ENCODE data around the gene FCRL5. TPM values are rescaled to one million over a fixed set of nuclear protein-coding genes. Genes with fewer than 3 reads are reported as not detected.

The FCRL5 gene
- total RNA-seq, 1 experiment from 2014 or later = not detected

DNA sequence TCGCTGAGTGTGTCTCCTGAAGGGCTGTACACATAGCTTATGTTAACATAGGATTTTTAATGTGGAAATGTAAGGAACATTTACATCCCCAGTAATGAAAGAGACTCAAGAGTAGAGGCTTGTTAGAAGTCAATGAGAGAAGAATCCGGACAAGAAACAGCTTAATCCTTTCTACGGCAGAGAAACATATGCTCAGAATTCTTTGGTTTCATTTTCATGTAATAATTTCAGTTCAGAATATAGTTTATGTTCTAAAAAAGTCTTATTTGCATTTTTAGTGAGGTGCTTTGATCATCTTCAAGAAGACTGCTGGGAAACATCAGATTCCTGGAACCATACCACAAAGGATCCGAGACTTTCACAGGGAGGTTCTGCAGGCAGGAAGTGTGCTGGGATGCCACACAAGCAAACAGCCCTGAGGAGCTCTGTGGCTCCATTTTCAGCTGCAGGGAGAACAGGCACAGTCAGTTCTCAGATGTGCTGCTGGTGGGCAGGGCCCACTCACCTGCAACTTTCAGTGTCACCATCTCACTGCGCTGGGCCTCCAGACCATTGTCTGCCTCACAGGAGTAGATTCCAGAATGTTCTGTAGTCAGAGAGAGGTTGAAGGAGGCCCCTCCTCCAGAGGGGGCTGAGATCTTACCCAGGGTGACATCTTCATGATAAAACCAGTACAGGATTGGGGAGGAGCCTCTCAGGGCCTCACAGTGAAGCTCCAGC is 28.4 kb downstream of the FCRL5 start:
- DNase-seq (ENCODE audit: low spot score) = no peak

DNA sequence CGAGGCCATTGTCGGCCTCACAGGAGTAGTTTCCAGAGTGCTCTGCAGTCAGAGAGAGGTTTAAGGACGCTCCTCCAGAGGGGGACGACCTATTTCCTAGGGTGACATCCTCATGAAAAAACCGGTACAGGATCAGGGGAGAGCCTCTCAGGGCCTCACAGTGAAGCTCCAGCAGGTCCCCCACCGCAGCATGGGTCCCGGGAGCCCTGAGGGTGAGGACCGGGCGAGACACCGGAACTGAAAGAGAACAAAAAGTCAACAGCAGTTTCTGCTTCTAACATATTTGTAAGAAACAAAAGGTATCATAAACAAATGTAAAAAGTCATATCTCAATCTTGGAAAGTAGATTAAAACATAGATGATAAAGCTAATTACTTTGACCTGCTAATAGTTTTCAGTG is 31.3 kb downstream of the FCRL5 start:
- no peak for DNase-seq (ENCODE audit: low spot score)

DNA sequence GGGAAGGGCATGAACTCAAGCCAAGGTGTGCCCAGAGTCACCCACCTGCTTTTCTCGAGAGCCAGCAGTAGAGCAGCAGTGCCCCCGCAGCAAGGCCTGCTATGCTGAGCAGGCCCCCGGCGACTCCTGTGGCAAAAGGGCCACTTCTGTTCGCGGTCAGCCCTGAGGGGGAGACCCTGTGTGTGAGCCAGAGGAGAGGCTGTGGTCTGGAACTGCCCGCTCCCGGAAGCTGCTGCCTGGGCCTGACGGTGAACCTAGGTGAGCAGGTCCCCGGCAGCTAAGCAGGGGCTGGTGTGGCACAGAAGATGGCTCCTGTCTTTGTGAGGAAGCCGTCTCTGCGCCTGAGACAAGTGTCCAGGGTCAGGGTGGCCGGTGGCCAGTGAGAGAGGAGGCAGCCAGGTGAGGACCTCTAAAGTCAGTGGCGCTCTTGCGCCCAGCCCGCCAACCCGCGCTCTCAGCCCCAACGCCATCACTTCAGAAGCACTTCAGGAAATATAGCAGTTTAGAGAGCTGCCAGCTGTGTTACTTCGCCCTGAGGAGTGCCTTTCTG is 31.9 kb downstream of the FCRL5 start:
- no peak for DNase-seq (ENCODE audit: low spot score)

- no peak for DNase-seq (ENCODE audit: low spot score)
These were observed 32.9 kb downstream of the FCRL5 start for GRCh38 chr1:157519451-157519850.

DNA sequence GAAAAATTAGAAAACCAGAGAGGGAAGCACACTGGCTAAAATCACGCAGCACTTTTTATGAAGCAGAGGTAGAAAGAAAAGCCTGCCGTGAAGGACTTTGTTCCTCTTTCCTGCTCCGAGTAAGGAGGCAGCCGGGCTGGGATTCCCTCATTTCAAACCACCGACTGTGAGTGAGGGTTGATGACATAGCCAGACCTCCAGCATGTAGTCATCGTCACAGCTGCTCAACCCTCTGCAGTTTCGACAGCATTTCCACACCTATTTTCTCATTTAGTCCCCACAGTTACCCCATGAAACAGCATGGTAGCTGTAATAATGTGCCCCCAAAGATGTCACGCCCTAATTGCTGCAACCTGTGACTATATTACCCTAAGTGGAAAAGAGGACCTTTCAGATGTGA is 35.3 kb downstream of the FCRL5 start:
- no peak for DNase-seq (ENCODE audit: low spot score)

DNA sequence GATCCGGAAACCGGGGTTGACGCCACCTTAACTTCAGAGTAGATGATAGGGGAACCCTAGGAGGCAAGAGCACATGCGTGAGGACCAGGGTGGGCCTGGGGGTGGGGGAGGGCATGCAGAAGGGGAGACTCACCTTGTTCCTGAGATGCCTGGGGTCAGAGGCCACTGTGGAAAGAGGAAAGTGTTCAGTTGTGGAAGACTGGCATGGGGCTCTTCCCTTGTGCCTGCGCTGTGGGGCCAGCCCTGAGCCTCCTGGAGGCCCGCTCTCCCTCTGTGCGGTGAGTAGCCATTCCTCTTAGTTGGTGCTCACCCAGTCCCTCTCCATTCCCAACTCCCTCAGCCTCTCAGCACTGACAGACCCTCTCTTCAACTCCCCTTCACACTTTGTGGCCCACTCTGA is 36.6 kb downstream of the FCRL5 start:
- DNase-seq (ENCODE audit: low spot score) = no peak

- no peak for DNase-seq (ENCODE audit: low spot score)
These were observed 37.2 kb downstream of the FCRL5 start for GRCh38 chr1:157515141-157515540.

GRCh38 chr1:157512036-157512969 is 40.0 kb downstream of the FCRL5 start:
- no peak for DNase-seq (ENCODE audit: low spot score)

DNA sequence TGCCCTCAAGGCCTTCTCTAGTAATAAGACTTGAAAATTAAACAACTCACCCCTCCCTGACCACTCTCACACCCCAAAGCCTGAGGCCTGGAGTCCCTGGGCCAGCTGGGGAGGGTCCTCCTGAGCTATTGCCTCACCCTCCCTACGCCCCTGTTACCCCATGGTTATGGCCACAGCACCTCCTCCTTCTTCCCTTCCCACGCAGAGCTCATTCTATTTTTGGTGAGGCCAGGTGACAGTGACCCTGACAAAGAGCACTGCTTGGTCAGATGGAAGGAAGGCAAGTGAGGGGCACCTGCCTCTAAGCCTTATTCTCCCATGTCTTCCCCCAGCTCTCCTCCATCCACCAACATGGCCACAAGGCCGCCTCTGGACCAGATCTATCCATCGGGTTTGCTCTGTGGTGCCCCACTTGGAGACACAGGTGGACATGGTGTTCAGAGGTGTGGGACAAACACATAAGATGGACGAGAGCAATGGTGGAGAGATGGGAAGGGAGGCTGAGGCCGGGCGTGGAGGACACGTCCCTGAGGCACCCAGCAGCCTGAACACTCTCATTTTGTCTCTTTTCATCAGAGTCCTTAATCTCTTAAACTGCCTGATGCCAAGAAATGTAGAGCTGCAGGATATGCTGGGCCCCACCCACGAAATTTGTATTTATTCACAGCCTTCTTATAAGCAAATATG is 42.6 kb downstream of the FCRL5 start:
- DNase-seq (ENCODE audit: low spot score) = no peak

DNA sequence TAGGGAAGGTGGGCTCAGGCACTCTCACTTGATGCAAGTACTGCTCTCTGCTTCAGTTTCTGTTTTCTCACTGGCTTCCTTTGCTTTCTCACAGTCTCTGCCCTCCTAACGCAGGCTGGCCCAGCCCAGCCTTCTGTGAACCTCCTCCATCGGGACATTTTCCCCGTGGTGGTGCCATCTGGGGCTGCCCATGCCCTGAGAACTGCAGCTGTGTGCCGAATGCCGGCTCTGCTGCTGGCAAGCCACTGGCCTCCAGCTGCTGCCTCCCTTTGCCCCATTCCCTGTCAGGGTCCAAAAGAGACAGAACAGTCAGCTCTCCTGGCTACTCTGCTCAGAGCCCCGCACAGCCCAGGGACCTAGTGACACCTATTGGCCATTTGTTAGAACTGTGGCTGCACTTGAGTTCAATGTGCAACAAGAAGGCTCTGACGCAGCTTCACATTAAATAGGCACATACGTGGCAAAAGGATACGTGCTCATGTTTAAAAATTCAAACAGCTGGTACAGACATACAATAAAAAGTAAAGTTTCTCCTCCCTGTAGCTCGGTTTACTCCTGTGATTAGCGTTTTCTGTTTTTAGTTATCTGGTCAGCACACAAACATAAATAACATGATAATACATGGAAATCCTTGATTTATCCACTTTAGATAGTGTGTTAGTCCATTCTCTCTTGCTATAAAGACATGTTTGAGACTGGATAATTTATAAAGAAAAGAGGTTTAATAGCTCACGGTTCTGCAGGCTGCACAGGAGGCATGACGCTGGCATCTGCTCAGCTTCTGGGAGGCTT is 46.6 kb downstream of the FCRL5 start:
- DNase-seq (ENCODE audit: low spot score) = peak; percentile 35

DNA sequence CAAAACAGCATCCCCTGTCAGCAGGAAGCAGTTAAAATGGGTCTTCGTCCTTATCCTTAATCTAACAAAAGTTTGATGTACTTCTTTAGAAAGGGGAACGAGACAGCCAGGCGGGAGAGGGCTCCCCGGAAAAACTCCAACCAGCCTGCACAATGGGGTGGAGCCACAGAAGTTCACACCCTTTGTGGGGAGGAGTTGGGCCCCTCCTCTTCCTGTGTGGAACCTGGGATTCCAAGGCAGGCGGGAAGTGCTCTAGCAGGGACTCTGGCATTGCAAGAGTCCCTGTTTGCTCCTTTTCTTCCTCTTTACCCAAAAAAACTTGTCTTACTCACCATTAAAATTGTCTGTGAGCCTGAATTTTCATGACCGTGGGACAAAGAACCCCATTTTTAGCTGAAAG is 47.7 kb downstream of the FCRL5 start:
- no peak for DNase-seq (ENCODE audit: low spot score)

DNA sequence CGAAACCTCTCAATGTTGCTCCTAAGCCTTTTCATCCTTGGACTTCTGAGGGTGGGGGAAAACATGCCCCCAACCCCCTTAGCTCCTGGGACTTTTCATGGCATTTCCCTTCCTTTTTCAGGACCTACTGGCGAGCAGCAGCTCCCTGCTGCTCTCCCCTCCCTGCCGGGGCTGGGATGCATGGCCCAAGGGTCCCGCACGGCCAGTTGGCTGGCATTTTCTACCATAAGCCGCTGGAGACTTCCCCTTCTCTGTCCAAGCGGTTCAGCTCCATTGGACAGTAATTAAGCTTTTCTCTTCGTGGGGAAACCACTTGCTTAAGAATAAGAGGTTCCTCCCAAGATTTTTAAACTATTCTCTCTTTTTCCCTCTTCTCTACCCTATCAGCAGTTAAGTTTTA is 52.8 kb downstream of the FCRL5 start:
- DNase-seq (ENCODE audit: low spot score) = no peak

GRCh38 chr1:157498736-157499090 is 53.6 kb downstream of the FCRL5 start:
- no peak for DNase-seq (ENCODE audit: low spot score)

DNA sequence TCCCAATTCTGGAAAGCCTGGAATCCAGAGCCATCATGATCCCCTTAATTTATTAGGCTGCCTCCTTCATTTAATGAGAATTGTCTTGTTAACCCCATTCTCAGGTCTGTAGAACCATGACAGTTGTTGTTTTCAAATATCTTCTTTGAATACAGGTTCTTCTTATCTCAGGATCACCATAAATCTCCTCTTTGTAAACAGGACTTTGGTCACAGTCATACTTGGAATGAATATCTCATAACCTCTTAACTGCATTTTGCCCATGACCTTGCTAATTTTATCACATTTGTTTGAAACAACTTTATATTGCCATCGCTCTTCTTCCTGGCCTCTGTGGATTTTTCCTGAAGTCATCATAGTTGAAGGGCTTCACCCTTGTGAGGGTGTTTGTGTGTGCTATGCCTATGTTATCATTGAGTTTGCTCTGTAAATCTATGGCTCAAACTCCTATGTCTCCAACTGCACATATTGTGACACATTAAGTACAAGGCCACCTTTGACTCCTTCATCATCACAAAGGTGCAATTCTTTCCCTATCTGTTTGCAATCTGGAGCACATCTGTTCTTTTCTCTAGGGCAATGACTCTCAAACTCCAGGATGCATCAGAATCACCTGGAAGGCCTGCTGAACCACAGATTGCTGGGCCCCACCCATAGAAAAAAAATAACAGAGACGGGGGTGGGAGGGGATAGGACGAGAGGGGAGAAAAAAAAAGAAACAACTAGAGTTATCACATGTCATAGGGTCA is 54.2 kb downstream of the FCRL5 start:
- DNase-seq (ENCODE audit: low spot score) = no peak

DNA sequence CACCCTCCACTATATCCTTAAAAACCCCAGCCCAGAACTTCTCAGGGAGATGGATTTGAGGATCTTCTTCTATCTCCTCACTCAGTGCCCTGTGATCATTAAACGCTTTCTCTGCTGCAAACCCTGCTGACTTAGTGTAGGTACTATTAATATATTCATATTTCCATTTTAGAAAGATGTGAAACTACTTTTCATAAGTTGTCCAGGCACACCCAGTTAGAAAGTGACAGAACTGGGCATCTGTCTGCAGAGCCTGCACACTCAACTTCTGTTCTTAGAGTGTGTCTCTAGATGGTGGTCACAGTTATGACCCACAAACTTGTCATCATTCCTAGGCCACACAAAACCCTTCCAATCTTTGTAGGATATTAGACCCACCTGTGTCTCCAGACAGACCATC is 55.0 kb downstream of the FCRL5 start:
- no peak for DNase-seq (ENCODE audit: low spot score)

DNA sequence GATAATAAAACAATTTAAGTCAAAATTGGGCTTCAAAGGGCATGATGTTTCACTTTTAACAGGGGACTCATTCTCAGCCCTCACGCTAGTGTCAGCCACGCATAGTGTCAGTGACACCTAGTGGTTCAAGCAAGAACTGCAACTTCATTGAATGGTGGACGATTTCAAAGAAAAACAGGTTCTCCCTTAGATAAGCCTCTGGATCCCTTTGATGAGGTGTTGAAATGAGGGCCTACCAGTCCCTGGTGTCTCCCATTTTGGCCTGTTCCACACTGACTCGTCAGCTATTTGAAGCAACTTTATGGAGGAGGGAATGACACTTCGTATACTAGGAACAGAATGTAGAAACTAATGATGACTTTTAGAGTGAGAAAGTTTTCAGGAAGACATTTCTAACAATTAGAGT is 56.2 kb downstream of the FCRL5 start:
- peak; percentile 23 for DNase-seq (ENCODE audit: low spot score)

DNA sequence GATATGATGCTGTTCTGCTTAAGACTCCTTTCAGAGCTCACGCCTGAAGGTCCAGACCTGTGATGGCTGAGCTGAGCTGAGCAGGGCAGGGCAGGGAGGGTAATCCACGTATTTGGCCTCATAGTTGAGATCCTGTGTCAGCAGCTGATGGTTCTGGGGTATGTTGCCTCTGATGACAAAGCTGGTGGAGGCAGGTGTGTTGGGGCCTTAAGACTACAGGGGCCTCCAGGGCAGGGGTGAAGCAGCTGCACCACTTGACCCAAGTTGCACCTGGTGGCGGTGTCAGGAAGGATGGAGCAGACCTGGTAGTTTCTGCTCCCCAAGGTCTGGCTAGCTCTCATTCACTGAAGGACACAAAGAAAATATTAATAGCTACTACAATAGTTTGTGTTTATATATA is 57.0 kb downstream of the FCRL5 start:
- no peak for DNase-seq (ENCODE audit: low spot score)

DNA sequence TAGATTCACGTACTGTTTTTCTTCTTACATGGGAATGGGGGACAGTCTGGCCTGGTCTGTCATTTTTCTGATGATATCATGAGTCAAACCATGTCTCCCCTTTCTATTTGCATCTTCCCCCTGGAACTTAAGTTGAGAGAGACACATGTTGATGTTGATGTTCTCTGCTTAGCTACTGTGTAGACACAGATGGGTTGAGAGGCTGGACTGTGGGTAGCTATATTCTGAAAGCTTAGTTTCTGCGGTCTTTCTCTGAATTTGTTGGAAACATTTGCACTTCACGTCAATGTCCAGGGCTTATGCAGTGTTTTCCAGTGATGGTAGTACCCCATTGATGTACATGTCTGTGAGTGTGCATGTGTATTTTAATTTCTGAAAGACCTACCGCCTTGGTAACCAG is 58.2 kb downstream of the FCRL5 start:
- DNase-seq (ENCODE audit: low spot score) = no peak

- DNase-seq (ENCODE audit: low spot score) = peak; percentile 64
These were observed 61.7 kb downstream of the FCRL5 start for GRCh38 chr1:157490467-157491165.

- DNase-seq (ENCODE audit: low spot score) = no peak
These were observed 64.2 kb downstream of the FCRL5 start for GRCh38 chr1:157488156-157488555.
